HG02885 (cell line): Measurements from ENCODE around the gene CFAP47.
"Not testable (repeated sequence)": the region's sequence is repeated elsewhere in the genome, so short reads cannot be mapped to it uniquely, and the experiment has no call there.

Experiments
- ATAC-seq: cut with Tn5 transposase; IDR thresholded peaks from one replicate; pipeline ENCODE4 v1.9.1; 2021; ENCODE audit warnings: mild to moderate bottlenecking; ENCODE audit not compliant: unreplicated experiment, poor library complexity

Gene CFAP47

GRCh38 chrX:35919536-35920309, at the start of gene CFAP47:
Gene CFAP47, plus strand, starts transcription at chrX:35919734. Its CDS starts 66 bp downstream, at chrX:35919800.
- no peak for ATAC-seq

- no peak for ATAC-seq
These were observed 38.9 kb upstream of the CFAP47 start for GRCh38 chrX:35880601-35881000.

DNA sequence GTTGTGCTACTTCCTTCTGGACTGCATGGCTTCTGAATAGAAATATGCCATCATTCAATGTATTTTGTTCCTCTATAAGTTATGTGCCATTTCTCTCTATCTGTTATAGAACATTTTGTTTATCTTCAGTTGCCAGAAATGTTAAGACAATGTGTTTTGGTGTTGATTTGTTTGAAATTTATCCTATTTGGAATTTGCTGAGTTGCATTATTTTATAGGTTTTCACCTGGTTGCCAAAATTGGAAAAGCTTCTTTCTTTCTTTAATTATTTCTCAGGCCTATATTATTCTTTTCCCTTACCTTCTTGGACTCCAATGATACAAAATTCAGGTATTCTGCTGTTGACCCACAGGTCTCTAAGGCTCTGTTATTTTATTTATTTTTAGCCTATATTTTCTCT, 33.4 kb upstream of the CFAP47 start:
- ATAC-seq, result no peak

GRCh38 chrX:35890699-35891098, 28.8 kb upstream of the CFAP47 start:
- ATAC-seq, result peak; percentile 69

DNA sequence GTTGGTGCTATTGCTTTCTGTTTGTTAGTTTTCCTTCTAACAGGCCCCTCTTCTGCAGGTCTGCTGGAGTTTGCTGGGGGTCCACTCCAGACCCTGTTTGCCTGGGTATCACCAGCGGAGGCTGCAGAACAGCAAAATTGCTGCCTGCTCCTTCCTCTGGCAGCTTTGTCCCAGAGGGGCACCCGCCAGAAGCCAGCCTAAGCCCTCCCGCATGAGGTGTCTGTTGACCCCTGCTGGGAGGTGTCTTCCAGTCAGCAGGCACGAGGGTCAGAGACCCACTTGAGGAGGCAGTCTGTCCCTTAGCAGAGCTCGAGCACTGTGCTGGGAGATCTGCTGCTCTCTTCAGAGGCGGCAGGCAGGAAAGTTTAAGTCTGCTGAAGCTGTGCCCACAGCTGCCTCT, 67.3 kb downstream of the CFAP47 start:
- ATAC-seq, result not testable (repeated sequence)

DNA sequence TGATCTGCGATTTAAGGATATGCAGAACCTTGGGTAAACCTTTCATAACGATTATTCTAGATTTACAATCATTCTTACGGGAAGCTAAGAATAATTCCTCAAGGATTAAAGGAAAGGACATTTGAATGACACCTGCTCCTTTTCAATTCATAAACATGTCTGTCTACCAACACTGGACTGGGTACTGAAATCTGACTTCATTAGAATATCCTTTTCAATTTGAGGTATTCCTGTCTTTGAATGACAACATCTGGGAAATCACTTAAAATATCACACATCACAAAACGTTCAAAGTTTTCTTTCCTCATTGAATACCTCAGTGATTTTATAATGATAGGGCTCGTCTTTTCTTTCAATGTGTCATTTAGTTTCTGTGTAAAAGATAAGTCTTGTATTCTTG, 87.7 kb downstream of the CFAP47 start:
- no peak for ATAC-seq

DNA sequence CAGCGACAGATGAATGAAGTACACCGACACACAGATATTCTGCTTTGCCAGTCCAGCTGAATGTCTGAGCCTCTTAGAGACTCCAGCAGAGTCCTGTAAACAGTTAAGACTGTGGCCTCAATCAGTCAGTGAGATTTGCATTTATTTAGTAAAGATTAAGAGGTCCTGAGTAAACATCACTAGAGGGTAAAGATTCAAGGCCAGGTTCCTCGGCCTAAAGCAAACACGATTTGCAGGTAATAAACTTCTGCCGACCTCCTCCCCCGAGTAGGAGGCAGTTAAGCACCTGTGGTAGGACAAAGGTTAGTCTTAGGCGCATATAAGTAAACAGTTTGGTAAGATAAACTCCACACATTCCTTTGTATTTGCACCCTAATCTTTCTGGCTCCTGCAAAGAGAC, 99.6 kb downstream of the CFAP47 start:
- ATAC-seq, result no peak

GRCh38 chrX:36035550-36035949, 116.0 kb downstream of the CFAP47 start:
- ATAC-seq, result no peak

- no peak for ATAC-seq
These were observed 143.2 kb downstream of the CFAP47 start for GRCh38 chrX:36062778-36063177.

DNA sequence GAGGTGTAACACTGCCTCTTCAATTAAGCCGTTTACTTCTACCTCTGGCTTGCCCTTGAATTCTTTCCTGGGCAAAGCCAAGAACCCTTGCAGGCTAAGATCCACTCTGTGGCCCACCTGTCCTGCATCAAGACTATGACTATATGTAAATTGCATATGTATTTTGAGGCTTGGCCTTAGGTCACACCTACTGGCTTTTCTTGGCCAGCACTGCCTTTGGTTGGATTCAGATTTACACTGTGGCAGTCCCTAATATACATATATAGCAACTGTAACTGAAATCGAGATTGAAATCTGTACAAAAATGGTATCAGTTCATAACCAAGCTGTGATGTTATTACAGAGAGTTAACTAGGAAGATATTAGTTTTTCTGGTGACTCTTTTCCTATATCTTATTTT, 151.5 kb downstream of the CFAP47 start:
- no peak for ATAC-seq

- ATAC-seq, result not testable (repeated sequence)
These were observed 155.5 kb downstream of the CFAP47 start for GRCh38 chrX:36075009-36075408.

- ATAC-seq, result no peak
These were observed 163.7 kb downstream of the CFAP47 start for GRCh38 chrX:36083256-36083655.

DNA sequence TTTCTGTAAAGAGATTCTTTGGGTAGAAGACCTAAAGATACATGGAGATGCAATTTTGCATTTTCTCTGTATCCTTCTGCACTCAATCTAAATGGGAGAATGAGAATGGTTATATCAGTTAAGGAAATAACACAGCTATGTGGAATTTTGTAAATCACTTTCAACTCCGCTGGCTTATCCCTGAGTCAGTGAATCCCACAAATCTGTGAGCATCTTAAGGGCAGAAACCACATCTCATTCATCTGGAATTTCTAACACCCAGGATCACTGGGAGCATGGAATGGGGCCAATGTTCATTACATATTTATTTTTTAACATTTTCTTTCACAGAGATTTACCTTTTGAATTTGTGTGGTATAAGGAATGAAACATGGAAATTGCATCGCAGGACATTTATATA, 167.8 kb downstream of the CFAP47 start:
- ATAC-seq, result no peak

- ATAC-seq, result not testable (repeated sequence)
These were observed 169.4 kb downstream of the CFAP47 start for GRCh38 chrX:36088939-36089338.

DNA sequence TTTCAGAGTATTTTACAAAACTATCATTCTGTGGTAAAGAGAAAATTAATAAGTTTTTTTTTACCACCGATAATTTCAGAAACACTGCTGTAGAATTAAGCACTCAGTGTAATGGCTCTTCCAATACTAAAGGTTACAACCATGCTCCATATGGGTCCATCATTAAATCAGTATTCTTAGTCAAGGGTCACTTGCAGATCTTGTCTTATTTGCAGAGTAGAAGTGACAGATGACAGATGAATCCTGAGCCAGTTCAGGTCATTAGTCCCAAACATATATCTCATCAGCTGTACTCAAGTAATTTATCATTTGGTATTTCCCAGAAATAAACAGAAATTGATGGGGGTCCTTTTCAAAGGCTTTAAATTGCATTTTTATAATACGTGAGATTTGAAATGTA, 182.9 kb downstream of the CFAP47 start:
- ATAC-seq, result no peak

DNA sequence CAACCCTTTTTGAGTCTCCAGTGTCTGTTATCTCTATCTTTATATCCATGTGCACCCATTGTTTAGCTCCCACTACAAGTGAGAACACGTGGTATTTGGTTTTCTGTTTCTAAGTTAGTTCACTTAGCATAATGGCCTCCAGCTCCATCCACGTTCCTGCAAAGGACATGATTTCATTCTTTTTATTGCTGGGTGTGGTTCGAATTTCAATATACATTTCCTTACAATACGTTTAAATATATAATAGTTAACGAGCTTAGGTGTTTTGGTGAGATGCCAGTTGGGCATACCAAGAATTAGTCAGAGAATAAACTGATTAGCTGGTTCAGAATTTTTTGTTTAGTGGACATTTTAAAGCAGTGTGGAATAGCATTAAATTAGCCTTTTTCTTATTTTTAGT, 196.7 kb downstream of the CFAP47 start:
- no peak for ATAC-seq

- no peak for ATAC-seq
These were observed 239.7 kb downstream of the CFAP47 start for GRCh38 chrX:36159254-36159653.

DNA sequence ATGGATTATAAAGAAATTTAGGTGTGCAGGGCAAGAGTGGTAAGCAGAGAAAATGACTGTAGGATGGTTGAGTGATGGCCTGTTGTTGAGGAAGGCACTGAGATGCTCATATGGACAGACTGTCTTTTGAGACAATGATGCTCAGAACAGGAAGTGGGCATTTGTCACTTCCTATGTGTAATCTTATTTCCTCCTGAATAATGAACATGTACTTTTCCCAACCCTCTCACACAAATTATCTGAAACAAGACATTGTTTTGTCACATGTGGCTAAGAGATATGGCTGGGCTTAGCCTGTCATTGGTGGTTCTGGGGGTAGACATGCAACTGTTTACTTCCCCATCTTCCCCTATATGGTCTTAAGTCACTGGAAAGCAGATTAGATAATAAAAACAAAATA, 240.5 kb downstream of the CFAP47 start:
- no peak for ATAC-seq

- ATAC-seq, result no peak
These were observed 279.0 kb downstream of the CFAP47 start for GRCh38 chrX:36198575-36198974.

DNA sequence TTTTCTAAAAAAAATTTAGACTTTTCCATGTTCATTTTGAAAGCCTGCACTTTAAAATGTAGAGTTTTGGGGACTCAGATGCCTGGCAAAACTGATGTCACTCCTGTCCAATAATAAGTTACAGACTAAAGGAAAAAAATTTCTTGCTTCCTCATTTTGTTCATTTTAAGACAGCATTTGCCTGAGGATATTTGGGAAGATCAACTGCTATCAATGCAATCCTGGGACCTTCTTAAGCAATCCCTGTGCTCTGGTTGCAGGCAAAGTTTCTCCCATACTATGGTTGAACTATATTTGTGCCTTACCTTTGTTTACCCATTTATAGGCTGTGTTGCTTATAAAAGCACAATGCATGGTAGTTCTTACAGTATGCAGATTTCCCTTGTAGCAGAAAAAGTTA, 280.4 kb downstream of the CFAP47 start:
- no peak for ATAC-seq

GRCh38 chrX:36214924-36215323, 295.4 kb downstream of the CFAP47 start:
- no peak for ATAC-seq

DNA sequence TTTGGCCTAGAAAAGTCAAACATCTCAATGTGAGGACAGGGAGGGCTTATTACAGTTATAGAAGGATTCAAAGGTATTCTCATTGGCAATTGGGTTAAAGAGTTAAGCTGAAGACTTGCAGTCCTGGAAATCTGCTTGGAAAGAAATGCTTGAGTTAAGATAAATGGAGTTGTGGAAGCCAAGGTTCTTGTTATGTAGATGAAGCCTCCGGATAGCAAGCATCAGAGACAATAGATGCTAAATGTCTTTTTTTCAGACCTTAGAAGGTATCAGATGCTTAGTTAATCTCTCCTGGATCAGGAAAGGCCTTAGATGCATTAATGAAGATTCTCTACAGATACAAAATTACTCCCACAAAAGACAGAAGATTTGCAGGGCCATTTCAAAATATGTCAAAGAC, 299.3 kb downstream of the CFAP47 start:
- ATAC-seq, result no peak
